PC-3 (cell line): ENCODE data around the gene MOB2.

ENCODE experiments used
- EZH2 ChIP-seq: fragments of 300-600 bp; sonication (generic); IDR thresholded peaks from one replicate; pipeline ENCODE4 v1.6.1; 2017; ENCODE audit warnings: antibody characterized with exemption, mild to moderate bottlenecking, low read length; ENCODE audit not compliant: unreplicated experiment
- EZH2phosphoT487 ChIP-seq: fragments of 300-600 bp; sonication (generic); IDR thresholded peaks from 2 replicates; pipeline ENCODE4 v1.6.1; 2018; ENCODE audit warnings: mild to moderate bottlenecking, antibody characterized with exemption, low read length, borderline replicate concordance
- TF ChIP-seq, protein P1 (sequence below): fragments of 300-600 bp; sonication (generic); conservative IDR thresholded peaks from 2 replicates; pipeline ENCODE4 v1.5.1; 2017; ENCODE audit warnings: antibody characterized with exemption, low read depth, mild to moderate bottlenecking, low read length

- TF ChIP-seq, protein P1, sequence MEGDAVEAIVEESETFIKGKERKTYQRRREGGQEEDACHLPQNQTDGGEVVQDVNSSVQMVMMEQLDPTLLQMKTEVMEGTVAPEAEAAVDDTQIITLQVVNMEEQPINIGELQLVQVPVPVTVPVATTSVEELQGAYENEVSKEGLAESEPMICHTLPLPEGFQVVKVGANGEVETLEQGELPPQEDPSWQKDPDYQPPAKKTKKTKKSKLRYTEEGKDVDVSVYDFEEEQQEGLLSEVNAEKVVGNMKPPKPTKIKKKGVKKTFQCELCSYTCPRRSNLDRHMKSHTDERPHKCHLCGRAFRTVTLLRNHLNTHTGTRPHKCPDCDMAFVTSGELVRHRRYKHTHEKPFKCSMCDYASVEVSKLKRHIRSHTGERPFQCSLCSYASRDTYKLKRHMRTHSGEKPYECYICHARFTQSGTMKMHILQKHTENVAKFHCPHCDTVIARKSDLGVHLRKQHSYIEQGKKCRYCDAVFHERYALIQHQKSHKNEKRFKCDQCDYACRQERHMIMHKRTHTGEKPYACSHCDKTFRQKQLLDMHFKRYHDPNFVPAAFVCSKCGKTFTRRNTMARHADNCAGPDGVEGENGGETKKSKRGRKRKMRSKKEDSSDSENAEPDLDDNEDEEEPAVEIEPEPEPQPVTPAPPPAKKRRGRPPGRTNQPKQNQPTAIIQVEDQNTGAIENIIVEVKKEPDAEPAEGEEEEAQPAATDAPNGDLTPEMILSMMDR = no peak
- TF ChIP-seq EZH2phosphoT487 (no peak), EZH2 (no peak)
Observed at GRCh38 chr11:1526785-1527184, 40.2 kb upstream of the MOB2 start.
